ENCODE data around the gene SH3YL1.

- TF ChIP-seq CTCF (IDR thresholded peaks at IDR 0.05) = no peak
- no peak for TF ChIP-seq POLR2A (IDR thresholded peaks at IDR 0.05)
These were observed 26.8 kb downstream of the SH3YL1 start for GRCh38 chr2:236993-237539.

All from prostate gland (tissue), 2 donors.